Endometrial microvascular endothelial cells (primary cell): ENCODE results near the gene CAPNS1. TPM values are rescaled to one million over a fixed set of nuclear protein-coding genes. Genes with fewer than 3 reads are reported as not detected.
"Not testable (repeated sequence)": the region's sequence is repeated elsewhere in the genome, so short reads cannot be mapped to it uniquely, and the experiment has no call there.

Source experiments
- in situ Hi-C: cut with HindIII; loops from 2 replicates; pipeline ENCODE4 v1.10.0; 2017; ENCODE audit warnings: low sequenced_read_pairs, low pct_unique_long_range_greater_than_20kb; ENCODE audit errors: inconsistent ontology term
- total RNA-seq: library from RNA; depleted of rRNA; stranded (reverse); fragments of >200 nt; gene quantifications from one replicate; pipeline ENCODE4 v1.2.3, GENCODE V29; 2015; ENCODE audit errors: inconsistent ontology term

Gene CAPNS1
- total RNA-seq, 1 donor from 2014 or later = 169 TPM

DNA sequence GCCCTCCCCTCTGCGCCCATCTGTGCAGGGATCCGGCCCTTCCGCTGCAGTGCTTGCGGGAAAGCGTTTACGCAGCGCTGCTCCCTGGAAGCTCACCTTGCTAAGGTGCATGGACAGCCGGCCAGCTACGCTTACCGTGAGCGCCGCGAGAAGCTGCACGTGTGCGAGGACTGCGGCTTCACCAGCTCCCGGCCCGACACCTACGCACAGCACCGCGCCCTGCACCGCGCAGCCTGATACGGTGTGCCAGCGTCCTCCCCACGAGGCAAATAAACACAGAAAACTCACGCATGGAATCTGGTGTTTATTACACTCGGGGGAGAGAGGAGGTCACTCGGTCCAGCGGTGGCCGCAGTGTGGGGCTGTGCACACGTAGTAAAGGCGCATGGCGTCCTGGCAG is 26.4 kb upstream of the CAPNS1 start:
- in situ Hi-C loops = no loop called here

DNA sequence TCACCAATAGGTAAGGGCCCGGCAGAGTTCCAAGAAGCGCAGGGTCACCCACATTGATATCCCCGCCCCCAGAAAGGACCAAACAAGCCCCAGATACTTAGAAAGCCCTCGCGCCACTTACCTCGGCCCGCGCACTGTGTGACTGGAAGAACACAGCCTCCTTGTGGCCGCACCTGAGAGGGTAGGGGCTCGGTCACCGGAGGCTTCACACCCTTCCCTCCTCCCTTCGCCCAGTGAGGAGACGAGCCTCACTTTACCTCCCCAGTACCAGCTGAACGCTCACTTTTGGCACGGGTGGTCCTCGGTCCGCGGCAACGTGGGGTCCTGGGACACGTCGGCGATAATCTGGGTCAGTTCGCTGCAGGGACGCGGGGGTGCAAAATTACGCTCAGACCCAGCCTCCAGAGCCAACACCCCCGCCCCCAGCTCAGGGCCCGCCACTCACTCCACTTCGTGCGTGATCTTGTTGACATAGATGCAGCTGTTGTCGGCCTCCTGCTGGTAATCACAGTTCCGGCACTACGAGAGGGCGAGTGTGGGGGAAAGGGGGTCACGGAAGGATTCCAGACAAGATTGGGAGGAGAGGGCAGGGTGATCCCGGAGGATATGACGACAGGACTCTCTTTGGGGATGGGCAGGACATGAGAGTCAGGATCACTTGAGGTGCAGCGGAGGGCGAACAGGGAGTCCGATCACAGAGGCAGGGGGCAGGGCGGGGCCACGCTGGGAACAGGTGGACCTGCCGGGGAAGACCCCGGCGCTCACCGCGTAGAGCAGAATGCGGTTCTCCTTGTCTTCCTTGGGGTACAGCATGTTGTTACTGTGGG is 25.8 kb upstream of the CAPNS1 start:
- in situ Hi-C loops = no loop called here

DNA sequence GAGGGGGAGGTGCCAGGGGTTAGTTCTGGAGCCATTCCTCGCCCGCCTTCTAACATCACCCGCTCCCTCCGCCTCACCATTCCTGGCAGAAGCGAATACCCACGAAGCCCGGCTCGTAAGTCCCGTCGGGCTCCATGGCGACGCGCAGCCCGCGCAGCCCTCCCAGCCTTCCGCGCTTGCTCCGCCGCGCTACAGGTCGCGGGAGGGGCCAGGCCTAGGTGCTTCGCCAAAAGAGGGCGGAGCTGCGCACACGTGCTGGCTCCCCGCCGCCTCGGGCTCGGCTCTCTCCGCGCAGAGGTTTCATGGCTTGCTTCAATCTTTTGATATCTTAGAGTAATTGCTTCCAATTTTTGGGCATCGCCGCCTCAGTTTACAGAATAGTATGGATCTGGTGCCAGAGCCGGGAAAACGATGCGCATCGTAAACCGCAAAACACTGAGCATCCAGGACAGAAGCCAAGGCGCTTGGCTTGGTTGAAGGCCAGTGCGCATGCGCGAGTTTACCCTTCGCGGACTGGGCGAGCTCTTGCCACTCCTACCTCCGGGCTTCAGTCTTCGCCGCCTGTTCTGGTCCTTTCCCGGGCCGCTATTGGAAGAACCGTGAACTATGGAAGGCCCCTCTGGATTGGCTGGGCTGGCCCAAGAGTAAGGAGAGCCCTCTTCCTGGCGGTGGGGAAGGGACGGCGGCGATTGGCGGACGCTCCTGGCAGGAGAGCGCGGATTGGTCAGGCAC is 25.0 kb upstream of the CAPNS1 start, which contains the start of gene POLR2I:
POLR2I (minus strand) TSS at position 155 of the 732 bp plus-strand sequence; CDS start at position 136, 19 bp downstream.
- in situ Hi-C loops = no loop called here

DNA sequence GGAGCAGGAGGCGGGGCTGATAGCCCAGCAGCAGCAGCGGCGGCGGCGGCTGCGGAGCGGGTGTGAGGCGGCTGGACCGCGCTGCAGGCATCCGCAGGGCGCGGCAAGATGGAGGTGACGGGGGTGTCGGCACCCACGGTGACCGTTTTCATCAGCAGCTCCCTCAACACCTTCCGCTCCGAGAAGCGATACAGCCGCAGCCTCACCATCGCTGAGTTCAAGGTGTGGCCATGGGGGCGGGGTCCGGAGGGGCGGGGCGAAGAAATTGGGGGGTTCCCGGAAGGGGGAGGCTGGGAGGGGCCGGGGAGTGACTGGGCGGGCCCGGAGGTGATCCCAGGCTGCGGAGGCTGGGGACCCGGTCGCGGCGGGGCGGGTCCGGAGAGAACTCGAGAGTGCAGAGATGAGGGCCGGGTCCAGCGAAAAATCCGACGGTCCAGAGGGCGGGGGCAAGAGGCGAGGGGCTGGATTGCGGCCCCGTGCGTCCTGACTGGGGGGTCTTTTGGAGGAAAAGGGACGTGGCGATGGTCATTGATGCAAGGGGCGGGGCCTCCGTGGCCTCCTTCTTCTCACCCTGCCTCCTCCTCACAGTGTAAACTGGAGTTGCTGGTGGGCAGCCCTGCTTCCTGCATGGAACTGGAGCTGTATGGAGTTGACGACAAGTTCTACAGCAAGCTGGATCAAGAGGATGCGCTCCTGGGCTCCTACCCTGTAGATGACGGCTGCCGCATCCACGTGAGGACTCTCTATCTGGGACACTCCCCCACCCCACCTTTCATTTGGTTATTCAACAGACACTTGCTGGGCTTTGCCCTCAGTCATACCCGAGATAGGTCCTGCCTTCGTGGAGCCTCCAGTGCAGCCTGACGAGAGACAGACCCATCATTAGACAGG is 24.2 kb upstream of the CAPNS1 start, which contains the start of gene TBCB:
TBCB (plus strand) TSS at position 16 of the 891 bp plus-strand sequence; CDS start at position 109, 93 bp downstream.
- in situ Hi-C loops = no loop called here

DNA sequence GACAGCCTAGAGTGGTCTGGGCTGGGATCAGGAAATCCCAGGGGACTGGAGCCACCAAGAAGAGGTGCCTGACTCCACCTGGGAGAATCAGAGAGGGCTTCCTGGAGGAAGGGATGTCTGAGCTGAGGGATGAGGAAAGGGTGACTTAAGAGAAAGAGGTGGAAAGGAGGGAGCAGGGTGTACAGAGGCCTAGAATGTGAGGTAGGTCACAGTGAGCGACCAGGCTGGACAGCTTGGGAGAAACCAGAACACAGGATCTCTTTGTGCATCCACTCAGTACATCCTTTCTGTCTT is 23.6 kb upstream of the CAPNS1 start:
- in situ Hi-C loops = no loop called here

DNA sequence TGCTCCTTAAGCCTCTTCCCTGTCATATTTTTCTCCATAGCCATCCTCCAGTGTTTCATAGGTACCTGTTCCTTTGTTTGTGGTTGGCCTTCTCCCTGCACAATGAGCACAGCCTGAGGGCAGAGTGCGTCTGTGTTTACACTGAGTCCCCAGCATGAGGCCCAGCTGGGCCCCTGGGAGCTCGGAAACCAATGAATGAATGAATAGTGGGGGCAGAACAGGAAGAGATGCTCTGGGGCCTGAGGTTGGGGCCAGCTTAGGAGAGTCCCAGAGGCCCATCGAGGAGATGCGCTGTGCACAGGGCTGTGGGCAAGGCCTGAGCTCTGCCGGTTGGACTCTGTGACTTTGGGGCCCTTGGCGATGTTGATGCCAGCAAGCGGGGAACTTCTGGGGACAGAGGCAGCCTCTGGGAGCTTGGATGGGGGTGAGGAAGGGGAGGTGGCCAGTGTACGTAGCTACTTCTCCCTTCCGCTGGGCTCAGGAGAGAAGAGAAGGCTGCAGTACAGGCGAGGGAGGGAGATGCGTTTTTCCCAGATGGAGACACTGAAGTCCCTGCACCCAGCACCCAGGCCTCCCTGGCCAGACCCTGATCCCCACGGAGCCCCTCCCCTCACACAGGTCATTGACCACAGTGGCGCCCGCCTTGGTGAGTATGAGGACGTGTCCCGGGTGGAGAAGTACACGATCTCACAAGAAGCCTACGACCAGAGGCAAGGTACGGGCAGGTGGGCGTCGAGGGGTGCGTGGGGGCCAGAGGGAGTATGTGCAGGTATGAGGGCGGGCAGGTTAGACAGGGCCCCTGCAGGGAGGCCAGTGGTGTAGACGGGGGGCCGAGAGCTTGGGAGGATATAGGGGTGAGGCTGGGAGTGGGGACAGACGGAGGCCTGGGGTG is 19.5 kb upstream of the CAPNS1 start:
- in situ Hi-C loops = no loop called here

DNA sequence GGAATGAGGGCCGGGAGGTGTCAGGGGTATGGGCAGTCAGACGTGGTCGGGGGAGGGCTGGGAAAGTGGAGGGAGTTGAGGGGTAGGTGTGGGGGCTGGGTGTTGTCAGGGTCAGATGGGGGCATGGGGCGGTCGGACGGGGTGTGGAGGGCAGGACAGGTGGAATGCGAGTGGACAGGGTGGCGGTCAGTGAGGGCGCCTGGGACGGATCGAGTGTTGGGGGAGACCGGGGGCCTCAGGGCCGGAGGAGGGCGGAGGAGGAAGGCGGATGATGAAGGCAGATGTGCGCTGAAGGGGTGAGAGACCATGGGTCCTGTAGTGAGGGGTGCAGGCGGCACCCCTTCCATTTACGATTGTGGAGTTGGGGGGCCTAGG is 18.9 kb upstream of the CAPNS1 start:
- in situ Hi-C loops = no loop called here

DNA sequence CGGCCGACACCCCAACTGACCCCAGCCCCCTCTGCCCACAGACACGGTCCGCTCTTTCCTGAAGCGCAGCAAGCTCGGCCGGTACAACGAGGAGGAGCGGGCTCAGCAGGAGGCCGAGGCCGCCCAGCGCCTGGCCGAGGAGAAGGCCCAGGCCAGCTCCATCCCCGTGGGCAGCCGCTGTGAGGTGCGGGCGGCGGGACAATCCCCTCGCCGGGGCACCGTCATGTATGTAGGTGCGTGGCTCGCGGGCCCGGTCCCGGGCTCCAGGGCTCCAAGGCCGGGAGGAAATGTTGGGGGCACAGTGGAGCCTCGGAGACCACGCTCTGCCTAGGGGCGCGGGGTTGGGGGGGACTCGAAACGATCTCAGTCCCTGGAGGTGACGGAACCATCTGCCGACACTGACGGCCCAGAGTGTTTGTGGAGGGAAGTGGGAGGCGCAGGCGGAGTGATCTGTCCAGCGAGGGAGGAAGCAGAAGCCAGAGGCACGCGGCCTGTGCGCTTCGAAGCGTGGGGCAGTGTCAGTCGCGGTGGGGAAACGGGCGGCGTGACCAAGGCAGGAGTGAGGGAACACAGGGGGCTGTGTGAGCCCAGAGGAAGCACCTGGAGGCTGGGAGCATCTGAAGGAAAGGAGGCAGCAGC is 18.3 kb upstream of the CAPNS1 start:
- in situ Hi-C loops = no loop called here

DNA sequence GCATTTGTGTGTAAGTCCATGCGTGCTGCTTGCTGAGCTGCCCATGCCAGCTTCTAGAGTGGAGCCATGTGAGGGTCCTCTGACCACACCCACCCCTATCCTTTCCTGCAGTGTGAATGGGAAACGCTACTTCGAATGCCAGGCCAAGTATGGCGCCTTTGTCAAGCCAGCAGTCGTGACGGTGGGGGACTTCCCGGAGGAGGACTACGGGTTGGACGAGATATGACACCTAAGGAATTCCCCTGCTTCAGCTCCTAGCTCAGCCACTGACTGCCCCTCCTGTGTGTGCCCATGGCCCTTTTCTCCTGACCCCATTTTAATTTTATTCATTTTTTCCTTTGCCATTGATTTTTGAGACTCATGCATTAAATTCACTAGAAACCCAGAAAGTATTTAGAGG is 14.3 kb upstream of the CAPNS1 start:
- in situ Hi-C loops = no loop called here

DNA sequence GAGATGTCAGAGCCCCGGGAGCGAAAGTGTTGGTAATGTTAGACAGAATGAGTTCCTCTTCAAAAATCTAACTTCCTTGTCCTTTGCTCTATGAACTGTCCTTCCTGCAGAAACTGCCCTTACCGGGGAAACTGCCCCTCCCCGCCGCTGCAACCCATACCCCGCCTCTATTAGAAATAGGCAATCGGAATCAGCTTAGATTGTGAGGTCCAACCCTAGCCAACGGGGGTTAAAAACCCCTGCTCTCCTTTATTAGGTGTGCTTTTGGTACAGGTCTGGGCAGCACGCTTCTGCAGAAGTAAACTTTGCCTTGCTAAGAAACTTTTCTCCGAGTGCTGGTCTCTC is 11.5 kb upstream of the CAPNS1 start:
- in situ Hi-C loops = no loop called here

DNA sequence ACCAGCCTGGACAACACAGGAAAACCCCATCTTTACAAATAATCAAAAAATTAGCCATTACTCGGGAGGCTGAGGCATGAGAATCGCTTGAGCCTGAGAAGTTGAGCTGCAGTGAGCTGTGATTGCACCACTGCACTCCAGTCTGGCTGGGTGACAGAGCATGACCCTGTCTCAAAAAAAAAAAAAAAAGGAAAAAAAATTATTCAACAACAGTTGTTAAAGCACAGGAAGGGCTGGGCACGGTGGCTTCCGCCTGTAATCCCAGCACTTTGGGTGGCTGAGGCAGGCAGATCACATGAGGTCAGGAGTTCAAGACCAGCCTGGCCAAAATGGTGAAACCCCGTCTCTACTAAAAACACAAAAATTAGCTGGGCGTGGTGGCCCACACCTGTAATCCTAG is 8.6 kb upstream of the CAPNS1 start:
- in situ Hi-C loops = not testable (repeated sequence)

DNA sequence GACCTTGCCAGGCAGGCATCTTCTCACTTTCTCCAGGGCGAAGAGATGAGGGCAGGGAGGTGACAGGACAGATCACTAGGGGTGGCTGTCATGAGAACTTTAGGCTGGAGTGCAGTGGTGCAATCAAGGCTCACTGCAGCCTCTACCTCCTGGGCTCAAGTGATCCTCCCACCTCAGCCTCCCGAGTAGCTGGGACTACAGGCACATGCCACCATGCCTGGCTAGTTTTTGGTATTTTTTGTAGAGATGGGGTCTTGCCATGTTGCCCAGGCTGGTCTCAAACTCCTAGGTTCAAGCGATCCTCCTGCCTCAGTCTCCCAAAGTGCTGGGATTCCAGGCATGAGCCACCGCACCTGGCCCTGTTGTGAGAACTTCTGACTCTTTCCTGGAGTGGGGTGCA is 5.0 kb upstream of the CAPNS1 start:
- in situ Hi-C loops = not testable (repeated sequence)

DNA sequence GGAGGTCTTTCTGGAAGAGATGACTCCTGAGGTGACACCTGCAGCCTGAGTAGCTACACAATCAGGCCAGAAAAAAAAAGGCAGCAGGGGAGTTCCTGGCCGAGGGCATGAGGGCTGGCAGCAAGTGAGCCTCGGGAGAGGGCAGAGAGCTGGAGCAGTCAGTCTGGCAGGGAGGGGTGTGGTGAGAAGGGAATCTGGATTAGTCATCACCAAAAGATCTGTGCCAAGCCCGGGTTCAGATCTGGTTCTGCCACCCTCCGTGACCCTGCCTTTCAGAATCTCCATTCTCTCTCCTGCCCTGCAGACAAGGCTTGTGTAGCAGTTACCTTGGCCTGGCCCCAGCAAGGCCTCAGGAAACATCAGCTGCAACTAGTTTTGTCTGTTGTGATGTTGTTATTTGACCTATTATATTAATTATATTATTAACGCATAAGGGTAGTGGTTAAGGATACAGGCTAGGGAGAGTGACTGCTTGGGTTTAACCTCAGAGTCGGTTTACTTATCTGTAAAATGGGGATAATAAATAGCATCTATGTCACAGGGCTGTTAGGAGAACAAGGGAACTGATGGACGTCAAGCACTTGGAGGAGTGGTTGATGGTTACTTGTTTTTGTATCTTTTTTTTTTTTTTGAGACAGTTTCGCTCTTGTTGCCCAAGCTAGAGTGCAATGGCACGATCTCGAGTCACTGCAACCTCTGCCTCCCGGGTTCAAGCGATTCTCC is 2.7 kb upstream of the CAPNS1 start:
- in situ Hi-C loops = no loop called here

DNA sequence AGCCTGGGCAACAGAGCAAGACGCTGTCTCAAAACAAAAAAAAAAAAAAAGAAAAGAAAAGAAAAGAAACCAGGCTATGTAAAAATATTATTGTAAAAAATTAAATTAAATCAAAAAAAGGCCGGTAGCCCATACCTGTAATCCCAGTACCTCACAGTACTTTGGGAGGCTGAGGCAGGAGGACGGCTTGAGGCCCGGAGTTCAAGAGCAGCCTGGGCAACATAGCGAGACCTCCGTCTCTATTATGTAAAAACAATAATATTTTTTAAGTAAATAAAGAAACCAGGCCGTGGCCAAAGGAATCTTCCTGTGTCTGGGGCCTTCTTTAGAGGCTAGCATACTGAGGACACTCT is 770 bp upstream of the CAPNS1 start:
- in situ Hi-C loops = no loop called here

DNA sequence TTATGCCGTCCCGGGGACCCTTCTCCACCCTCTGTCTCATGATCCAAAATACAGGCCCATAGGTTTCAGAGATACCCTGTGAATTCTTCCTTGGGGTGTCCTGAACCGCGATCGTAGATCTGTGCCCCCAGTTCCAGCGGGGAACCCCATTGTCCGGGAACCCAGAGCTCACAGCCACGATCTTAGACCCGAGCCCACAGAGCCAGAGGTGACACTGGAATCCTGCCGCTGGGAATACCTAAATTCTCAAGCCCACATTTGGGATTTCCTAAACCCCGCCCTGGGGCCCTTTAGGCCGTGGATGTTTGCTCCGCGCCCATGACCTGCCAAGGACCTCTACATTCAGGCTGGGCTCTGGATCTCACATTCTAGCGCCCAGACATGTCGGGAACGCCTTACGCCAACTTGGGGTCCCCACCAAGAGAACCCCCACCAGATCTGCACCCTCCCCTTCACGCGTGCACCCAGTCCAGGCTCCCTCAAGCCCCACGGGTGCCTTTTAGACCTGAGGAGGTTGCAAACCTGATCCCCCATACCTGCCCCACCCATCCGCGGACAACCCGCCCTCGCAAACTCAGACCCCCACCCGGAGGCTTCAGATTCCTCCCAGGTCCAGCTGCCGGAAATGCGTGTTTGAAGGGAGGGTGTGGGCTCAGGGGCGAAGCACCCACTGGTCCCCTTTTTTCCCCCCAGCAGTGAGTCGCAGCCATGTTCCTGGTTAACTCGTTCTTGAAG is 605 bp downstream of the CAPNS1 start:
- in situ Hi-C loops = no loop called here

DNA sequence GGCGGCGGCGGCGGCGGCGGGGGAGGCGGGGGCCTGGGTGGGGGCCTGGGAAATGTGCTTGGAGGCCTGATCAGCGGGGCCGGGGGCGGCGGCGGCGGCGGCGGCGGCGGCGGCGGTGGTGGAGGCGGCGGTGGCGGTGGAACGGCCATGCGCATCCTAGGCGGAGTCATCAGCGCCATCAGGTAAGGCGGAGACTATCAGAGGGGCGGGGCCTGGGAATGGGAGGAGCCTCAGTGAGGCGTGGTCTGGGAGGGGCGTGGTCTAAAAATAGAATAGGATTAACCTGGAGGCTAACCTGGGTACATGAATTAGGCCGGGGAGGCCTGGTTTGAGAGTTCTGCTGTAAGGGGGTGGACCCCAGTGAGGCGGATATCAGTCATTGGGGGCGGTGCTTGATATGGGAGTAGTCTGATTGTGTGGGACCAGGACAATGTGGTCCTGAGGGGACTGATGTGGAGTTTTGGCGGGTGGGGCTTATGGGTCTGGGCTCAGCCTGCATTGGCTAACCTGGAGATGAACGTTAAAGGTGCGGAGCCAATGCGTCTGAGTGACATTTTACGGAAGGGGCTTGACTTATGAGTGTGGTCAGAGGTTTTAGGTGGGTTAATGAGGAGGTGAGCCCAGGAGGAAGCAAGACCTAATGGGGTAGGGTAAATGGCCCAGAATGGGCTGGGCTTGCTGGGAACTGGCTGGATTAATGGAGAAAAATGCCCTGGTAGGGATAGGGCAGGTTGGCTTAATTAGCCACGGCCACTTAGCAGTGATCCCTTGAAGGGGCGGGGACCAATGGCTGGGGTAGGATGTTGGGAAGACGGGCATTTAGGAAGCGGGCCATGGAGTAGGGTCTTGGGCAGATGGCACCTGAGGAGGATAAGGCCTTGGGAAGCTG is 1.4 kb downstream of the CAPNS1 start:
- in situ Hi-C loops = no loop called here
